HG02870 (cell line): ENCODE data around the gene RPS6KA5.
A peak's percentile ranks its signal among the peaks of the same experiment; 100 is the strongest.
"Not testable (repeated sequence)": the region's sequence is repeated elsewhere in the genome, so short reads cannot be mapped to it uniquely, and the experiment has no call there.

ENCODE experiments used
- ATAC-seq: cut with Tn5 transposase; IDR thresholded peaks from one replicate; pipeline ENCODE4 v1.9.1; 2021; ENCODE audit warnings: mild to moderate bottlenecking, moderate library complexity; ENCODE audit not compliant: unreplicated experiment

RPS6KA5 gene

GRCh38 chr14:90942511-90942910, 117.9 kb downstream of the RPS6KA5 start:
- ATAC-seq, result no peak

GRCh38 chr14:90941706-90942105, 118.7 kb downstream of the RPS6KA5 start:
- no peak for ATAC-seq

GRCh38 chr14:90940318-90940962, 120.0 kb downstream of the RPS6KA5 start:
- ATAC-seq, result no peak

GRCh38 chr14:90939252-90939795, 121.1 kb downstream of the RPS6KA5 start:
- ATAC-seq, result not testable (repeated sequence)

GRCh38 chr14:90938615-90939014, 121.8 kb downstream of the RPS6KA5 start:
- ATAC-seq, result no peak

- no peak for ATAC-seq
Observed at GRCh38 chr14:90936757-90937440, 123.5 kb downstream of the RPS6KA5 start.

- ATAC-seq, result no peak
Observed at GRCh38 chr14:90924621-90925340, 135.7 kb downstream of the RPS6KA5 start.

- ATAC-seq, result no peak
Observed at GRCh38 chr14:90922141-90922540, 138.3 kb downstream of the RPS6KA5 start.

- ATAC-seq, result no peak
Observed at GRCh38 chr14:90911121-90911520, 149.3 kb downstream of the RPS6KA5 start.

- ATAC-seq, result no peak
Observed at GRCh38 chr14:90907178-90907577, 153.3 kb downstream of the RPS6KA5 start.

GRCh38 chr14:90905531-90905930, 154.9 kb downstream of the RPS6KA5 start:
- peak; percentile 93 for ATAC-seq

GRCh38 chr14:90903101-90903500, 157.3 kb downstream of the RPS6KA5 start:
- ATAC-seq, result no peak

GRCh38 chr14:90900476-90901083, 159.9 kb downstream of the RPS6KA5 start:
- no peak for ATAC-seq

- ATAC-seq, result no peak
Observed at GRCh38 chr14:90897022-90897421, 163.4 kb downstream of the RPS6KA5 start.

GRCh38 chr14:90894241-90894640, 166.2 kb downstream of the RPS6KA5 start:
- ATAC-seq, result no peak

- ATAC-seq, result no peak
Observed at GRCh38 chr14:90893510-90893909, 166.9 kb downstream of the RPS6KA5 start.

- no peak for ATAC-seq
Observed at GRCh38 chr14:90892970-90893369, 167.5 kb downstream of the RPS6KA5 start.

- ATAC-seq, result no peak
Observed at GRCh38 chr14:90891326-90891725, 169.1 kb downstream of the RPS6KA5 start.

- no peak for ATAC-seq
Observed at GRCh38 chr14:90890322-90891020, 170.0 kb downstream of the RPS6KA5 start.

- no peak for ATAC-seq
Observed at GRCh38 chr14:90886297-90886815, 174.1 kb downstream of the RPS6KA5 start.
